HG02623 (cell line): ENCODE results near the gene KCTD21.

Experiments
- ATAC-seq: cut with Tn5 transposase; IDR thresholded peaks from one replicate; pipeline ENCODE4 v1.9.1; 2021; ENCODE audit warnings: moderate library complexity; ENCODE audit not compliant: unreplicated experiment

The KCTD21 gene

GRCh38 chr11:78219493-78220217, 31.2 kb upstream of the KCTD21 start:
- no peak for ATAC-seq

DNA sequence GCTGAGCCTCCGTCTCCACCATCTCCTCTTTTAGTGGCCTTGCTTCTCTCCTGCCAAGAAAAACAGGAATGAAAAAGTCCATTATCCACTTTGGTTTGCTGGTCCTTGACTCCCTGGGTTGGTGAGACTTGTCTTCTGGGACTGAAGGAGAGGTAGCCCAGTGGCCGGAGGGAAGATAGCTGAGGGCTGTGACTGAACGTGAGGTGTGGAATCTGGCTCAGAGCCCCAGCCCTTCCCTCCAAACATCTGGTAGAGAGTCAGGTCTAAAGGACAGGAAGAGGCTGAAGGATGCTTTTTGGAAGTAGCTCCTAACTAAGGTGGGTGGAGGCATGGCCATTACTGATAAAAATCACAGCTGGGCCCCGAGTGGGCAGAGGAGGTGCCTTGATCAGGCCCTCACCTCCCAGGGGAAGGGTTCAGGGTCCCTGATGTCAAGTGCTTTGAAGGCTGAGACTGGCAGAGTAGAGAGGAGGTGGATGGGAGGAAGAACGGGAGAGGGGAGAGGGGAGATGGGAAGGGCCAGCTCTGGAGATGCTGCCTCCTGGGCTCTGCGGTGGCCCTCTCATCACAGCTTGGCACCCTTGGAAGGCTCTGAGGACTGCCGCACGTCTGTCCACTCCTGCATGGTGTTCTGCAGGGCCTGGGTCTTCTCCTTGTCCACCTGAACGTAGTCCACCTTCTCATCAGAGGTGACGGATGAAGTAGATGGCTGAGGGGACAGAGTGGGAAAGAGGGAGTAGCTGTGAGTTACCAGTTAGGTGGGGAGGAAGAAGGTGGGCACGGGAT, 30.5 kb upstream of the KCTD21 start:
- no peak for ATAC-seq

GRCh38 chr11:78217650-78218541, 29.5 kb upstream of the KCTD21 start:
- no peak for ATAC-seq

DNA sequence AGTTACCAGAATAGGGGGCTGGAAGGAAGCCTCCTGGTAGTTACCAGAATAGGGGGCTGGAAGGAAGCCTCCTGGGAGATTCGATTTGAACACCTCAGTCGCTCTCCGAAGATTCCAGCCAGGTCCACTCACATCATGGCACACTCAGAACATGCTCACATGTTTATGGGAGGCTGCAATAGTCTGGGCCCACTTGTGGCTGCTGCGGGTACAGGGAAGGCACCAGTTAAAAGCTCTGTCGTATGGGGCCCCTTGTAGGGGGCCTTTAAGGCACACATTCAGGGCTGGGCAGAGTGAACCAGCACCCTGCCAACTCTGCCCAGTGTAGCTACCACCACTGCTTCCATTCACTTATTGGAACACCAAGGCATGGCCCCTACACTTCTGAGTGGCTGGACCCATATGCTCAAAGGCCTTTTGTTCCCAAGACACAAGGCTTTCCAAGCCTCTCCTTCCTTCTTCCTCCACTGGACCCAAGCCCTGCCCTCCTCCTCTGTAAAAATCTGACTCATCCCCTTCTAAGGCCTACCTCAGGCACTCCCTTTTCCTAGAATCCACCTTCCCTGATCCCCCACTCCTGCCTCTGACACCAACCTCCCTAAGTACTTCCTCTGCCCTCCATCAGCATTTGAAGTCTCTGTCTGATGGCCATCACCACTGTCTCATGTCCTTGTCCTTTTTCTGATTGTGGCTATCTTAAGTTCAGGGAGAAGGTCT, 28.3 kb upstream of the KCTD21 start:
- ATAC-seq, result no peak

DNA sequence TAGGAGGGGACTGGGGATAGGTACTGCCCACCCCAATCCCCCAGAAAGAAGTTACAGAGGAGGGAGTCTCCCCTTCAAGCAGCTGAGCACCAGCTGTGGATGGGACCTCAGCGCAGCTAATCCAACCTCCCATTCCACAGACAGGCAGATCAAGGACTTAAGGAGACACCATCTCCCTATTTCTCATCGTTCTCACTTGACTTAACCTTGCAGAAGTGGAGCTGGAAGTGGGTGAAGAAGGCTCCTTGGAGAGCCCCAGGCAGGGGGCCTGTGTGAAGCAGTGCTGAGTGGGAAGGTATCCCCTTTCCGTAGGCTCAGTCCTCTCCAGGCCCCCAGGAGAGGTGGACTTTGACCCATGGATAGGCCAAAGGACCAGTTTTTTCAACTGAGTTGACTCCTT, 27.6 kb upstream of the KCTD21 start:
- no peak for ATAC-seq

DNA sequence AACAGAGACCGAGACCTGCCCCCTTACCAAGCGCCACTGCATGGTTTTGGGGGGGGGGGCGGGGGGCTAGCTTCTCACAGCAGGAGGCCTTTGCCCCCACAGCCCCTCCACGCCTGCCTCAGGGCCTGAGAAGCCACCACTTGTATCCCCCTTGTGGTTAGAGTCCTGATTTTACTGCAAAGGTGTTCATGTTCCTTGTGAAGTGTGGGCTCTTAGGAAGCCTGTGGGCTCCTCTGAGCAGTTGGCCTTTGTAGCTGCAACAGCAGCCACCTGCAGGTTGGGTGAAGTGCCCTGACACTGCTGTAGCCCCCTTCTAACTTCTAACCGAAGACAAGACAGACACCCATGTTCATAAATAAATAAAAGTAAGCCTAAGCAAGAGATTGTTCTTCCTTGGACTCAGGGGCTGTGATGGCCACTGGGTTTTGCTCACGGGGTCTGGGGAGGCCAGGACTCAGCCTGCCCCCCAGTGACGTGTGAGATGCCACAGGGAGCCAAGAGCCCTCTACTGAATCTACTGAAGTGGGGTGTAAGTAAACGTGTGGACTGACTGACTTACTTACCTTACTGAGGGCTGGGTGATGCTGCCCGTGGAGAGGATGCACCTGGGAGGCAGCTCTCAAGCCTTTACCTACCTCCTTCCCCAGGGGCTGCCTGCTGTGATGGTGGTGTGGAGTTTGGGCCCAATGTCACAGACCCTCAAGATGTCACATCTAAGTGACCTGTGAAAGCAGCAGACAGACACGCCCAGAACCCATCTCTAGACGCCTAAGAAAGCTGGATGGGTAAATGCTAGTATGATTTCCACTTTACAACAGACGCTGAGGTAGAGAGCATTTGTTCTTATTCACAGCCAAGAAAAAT, 26.1 kb upstream of the KCTD21 start:
- ATAC-seq, result no peak

- no peak for ATAC-seq
Measured at GRCh38 chr11:78213526-78214330, 25.3 kb upstream of the KCTD21 start.

- no peak for ATAC-seq
Measured at GRCh38 chr11:78212586-78213371, 24.4 kb upstream of the KCTD21 start.

DNA sequence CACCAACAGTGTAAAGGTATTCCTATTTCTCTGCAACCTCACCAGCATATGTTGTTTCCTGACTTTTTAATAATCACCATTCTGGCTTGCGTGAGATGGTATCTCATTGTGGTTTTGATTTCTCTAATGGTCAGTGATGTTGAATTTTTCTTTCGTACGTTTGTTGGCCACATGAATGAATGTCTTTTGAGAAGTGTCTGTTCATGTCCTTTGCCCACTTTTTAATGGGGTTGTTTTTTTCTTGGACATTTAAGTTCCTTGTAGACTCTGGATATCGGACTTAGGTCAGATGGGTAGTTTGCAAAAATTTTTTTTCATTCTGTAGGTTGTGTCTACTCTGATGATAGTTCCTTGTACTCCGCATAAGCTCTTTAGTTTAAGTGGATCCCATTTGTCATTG, 23.1 kb upstream of the KCTD21 start:
- ATAC-seq, result no peak

DNA sequence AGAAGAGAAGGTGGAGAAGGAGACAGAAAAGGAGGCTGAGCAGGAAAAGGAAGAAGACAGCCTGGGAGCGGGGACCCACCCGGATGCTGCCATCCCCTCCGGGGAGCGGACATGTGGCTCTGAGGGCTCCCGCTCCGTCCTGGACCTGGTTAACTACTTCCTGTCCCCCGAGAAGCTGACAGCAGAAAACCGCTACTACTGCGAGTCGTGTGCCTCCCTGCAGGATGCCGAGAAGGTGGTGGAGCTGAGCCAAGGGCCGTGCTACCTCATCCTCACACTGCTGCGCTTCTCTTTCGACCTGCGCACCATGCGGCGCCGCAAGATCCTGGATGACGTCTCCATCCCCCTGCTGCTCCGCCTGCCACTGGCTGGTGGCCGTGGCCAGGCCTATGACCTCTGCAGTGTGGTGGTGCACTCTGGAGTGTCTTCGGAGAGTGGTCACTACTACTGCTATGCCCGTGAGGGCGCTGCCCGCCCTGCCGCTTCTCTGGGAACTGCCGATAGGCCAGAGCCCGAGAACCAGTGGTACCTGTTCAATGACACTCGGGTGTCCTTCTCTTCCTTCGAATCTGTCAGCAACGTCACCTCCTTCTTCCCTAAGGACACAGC, 21.7 kb upstream of the KCTD21 start:
- no peak for ATAC-seq

- ATAC-seq, result no peak
Measured at GRCh38 chr11:78209478-78209877, 21.1 kb upstream of the KCTD21 start.

GRCh38 chr11:78208257-78209165, 20.1 kb upstream of the KCTD21 start:
- no peak for ATAC-seq

DNA sequence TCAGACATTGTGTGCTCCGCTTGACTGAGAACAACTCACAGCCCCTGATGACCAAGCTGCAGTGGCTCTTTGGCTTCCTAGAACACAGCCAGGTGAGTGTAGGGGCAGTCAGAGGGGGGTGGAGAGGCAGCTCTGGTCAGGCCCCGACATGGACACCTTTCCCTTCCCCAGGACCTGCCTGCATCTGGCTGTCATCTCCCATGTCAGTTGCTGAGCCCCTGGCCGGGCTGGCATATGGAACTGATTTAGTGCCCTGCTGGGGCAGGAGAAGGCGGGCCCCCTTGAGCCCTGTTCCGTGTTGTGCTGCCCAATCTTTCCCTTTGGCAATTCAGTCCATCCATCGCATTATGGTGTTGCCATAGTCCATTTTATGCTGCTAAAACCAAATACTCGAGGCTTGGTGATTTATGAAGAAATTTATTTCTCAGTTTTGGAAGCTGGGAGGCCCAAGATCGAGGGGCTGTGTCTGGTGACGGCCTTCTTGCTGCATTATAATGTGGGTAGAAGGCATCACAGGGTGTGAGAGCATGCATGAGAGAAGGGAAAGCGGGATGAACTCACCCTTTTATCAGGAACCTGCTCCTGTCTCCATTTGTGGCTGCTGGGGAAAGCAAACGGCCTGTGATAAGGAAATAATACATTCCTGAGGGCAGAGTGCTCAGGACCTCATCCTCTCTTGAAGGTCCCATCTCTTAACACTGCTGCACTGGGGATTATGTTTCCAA, 19.3 kb upstream of the KCTD21 start:
- ATAC-seq, result no peak

GRCh38 chr11:78205691-78206090, 17.3 kb upstream of the KCTD21 start:
- no peak for ATAC-seq

DNA sequence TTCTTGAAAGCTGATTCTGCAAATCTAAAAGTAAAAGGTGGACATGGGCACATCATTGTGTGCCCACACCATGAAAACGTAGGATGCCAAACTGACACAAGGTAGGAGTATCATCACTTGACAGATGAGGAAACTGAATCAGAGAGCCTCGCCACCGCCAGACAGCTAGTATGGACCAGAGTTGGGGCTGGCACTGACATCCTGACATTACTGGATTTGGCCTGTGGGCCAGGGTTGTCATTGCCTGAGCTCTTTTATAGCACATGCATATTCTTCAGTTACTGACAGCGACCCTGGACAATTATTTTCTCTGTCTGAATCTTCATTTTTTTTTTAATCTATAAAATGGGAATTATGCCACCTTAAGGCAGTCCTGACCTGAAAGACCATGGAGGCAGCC, 16.8 kb upstream of the KCTD21 start:
- ATAC-seq, result no peak

- ATAC-seq, result no peak
Measured at GRCh38 chr11:78203184-78203583, 14.8 kb upstream of the KCTD21 start.
